ENCODE measurements around the gene ENDOD1. TPM values are rescaled to one million over a fixed set of nuclear protein-coding genes. Genes with fewer than 3 reads are reported as not detected.

ENDOD1 gene
- total RNA-seq, 1 experiment from 2014 or later: 3.3 TPM

GRCh38 chr11:95103701-95104100 lies 14.1 kb downstream of the ENDOD1 start:
- Mint-ChIP-seq H3K4me3 (no peak overlapping the region), H3K27me3 (ENCODE audit: low read depth) (no peaks in the 10 kb centered on the region), H3K36me3 (no peaks in the 10 kb centered on the region), H3K9me3 (no peaks in the 10 kb centered on the region), H3K4me1 (peaks cover 25% of the 10 kb centered on the region), H3K27ac (no peak overlapping the region)
- ChIA-PET CTCF (interaction anchor here (1.0 to 1.7 kb wide), 2 partner anchors 11 to 37 kb away, joined by 4 to 7 read pairs; partner anchors contain the start of gene SRSF8), POLR2A (interaction anchor here (0.7 to 0.8 kb wide), 2 partner anchors 38 to 379 kb away, joined by 3 to 5 read pairs; no protein-coding TSS in a partner anchor)
- no peak for TF ChIP-seq ATF3 (CRISPR knock-in tag; conservative IDR thresholded peaks at IDR 0.05)
- TF ChIP-seq E2F1 (CRISPR knock-in tag; IDR thresholded peaks at IDR 0.05): no peak
- no peak for TF ChIP-seq SP1 (CRISPR knock-in tag; conservative IDR thresholded peaks at IDR 0.05)
- no peak for TF ChIP-seq E2F5 (CRISPR knock-in tag; IDR thresholded peaks at IDR 0.05)
- TF ChIP-seq ZSCAN18 (CRISPR knock-in tag; IDR thresholded peaks at IDR 0.05): no peak
- no peak for TF ChIP-seq ZNF232 (CRISPR knock-in tag; IDR thresholded peaks at IDR 0.05)
- TF ChIP-seq AR (CRISPR knock-in tag; IDR thresholded peaks at IDR 0.05): no peak
- no peak for TF ChIP-seq ZMAT4 (CRISPR knock-in tag; IDR thresholded peaks at IDR 0.05)
- no peak for ATAC-seq
- DNase-seq (ENCODE audit: low spot score): no peak

GRCh38 chr11:95104121-95104830 lies 14.6 kb downstream of the ENDOD1 start:
- H3K27ac Mint-ChIP-seq: no peak overlapping the region
- H3K4me3 Mint-ChIP-seq: no peak overlapping the region
- H3K4me1 Mint-ChIP-seq: peaks cover 30% of the 10 kb centered on the region
- POLR2A ChIA-PET: no interaction called here
- ATAC-seq (no peak), DNase-seq (ENCODE audit: low spot score) (no peak)
- H3K36me3 Mint-ChIP-seq: no peaks in the 10 kb centered on the region
- no peaks in the 10 kb centered on the region for H3K9me3 Mint-ChIP-seq
- H3K27me3 Mint-ChIP-seq (ENCODE audit: low read depth): no peaks in the 10 kb centered on the region
- CTCF ChIA-PET: interaction anchor here (1.0 to 1.1 kb wide), 2 partner anchors 11 to 37 kb away, joined by 4 read pairs; partner anchors contain the start of gene SRSF8
- no peak for TF ChIP-seq GTF2I (CRISPR knock-in tag; conservative IDR thresholded peaks at IDR 0.05)
- no peak for TF ChIP-seq GRHL2 (CRISPR knock-in tag; IDR thresholded peaks at IDR 0.05; ENCODE audit: insufficient replicate concordance, severe bottlenecking)
- no peak for TF ChIP-seq NFYB (CRISPR knock-in tag; conservative IDR thresholded peaks at IDR 0.05; ENCODE audit: low read depth)
- TF ChIP-seq ZNF532 (CRISPR knock-in tag; IDR thresholded peaks at IDR 0.05; ENCODE audit: borderline replicate concordance): no peak
- no peak for TF ChIP-seq ZNF416 (CRISPR knock-in tag; IDR thresholded peaks at IDR 0.05)
- no peak for TF ChIP-seq FOXP4 (CRISPR knock-in tag; IDR thresholded peaks at IDR 0.05)
- TF ChIP-seq AFF4 (CRISPR knock-in tag; IDR thresholded peaks at IDR 0.05; ENCODE audit: borderline replicate concordance): no peak

Data from WTC11 (cell line).